RKO (cell line): Measurements from ENCODE around the gene TTC4.
A peak's percentile ranks its signal among the peaks of the same experiment; 100 is the strongest.

Experiments used
- DNase-seq: peaks from one replicate; pipeline ENCODE4 v3.0.0-alpha.2; 2016; ENCODE audit warnings: low spot score

TTC4 gene

DNA sequence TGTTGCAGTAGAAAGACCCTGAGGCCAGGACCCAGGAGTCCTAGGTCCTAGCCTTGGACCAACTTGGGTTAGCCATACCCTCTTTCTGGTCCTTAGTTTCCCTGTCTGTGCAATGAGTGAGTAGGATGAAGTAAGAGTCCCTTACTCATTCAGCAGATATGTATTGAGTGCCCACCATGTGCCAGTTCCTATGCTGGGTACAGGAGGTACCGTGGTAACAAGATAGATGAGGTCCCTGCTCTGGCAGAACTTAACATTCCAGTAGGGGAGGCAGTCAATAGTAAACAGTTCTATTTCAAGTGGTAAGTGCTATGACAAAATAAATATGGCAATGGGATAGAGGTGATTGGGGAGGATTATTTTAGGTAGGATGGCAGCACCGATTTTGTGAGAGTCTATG, 66.9 kb downstream of the TTC4 start:
- no peak for DNase-seq

DNA sequence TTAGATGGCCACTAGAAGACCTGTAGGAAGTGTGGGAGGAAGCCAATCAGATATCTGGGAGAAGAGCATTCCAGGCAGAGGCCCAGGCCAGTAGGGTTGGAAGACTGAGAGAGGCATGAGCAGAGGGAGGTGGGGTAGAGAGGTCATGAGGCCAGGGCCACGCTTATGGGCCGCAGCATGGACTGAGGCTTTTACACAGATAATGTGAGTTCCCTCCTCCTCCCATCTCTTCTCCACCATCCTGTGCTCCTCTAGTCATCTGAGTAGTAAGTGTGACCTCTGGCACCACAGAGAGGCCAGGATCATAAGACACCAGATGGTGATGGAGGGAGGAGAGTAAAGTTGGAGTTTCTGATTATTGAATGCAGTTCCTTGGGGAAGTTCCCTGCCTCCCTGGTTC, 68.4 kb downstream of the TTC4 start:
- DNase-seq: no peak

- DNase-seq: no peak
These were observed 71.1 kb downstream of the TTC4 start for GRCh38 chr1:54786778-54787177.

GRCh38 chr1:54787604-54788003, 71.9 kb downstream of the TTC4 start:
- no peak for DNase-seq

- DNase-seq: no peak
These were observed 72.8 kb downstream of the TTC4 start for GRCh38 chr1:54788459-54788858.

- DNase-seq: peak; percentile 66
These were observed 76.3 kb downstream of the TTC4 start for GRCh38 chr1:54791880-54792522.
